Measurements from ENCODE around the gene ZNF845. TPM values are rescaled to one million over a fixed set of nuclear protein-coding genes. Genes with fewer than 3 reads are reported as not detected.

The ZNF845 gene
- total and polyA plus RNA-seq, 2 experiments from 2014 or later, result 5.5 to 22.1 TPM

DNA sequence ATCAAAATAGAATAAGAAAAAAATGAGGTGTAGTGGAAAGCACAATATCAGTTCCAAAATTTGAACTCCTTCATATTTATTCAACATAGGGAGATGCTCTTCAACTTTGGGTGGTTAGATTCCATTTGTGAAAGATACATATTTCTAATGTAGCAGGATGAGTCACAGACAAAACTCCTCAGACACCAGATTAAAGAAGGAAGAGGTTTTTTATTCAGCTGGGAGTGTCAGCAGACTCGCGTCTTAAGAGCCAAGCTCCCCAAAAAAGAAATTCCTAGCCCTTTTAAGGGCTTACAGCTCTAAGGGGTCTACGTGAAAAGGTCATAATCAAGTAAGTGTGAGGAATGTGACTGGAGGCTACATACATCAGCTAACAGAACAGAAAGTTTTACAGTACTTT lies 54.6 kb downstream of the ZNF845 start:
- TF ChIP-seq, protein P1, sequence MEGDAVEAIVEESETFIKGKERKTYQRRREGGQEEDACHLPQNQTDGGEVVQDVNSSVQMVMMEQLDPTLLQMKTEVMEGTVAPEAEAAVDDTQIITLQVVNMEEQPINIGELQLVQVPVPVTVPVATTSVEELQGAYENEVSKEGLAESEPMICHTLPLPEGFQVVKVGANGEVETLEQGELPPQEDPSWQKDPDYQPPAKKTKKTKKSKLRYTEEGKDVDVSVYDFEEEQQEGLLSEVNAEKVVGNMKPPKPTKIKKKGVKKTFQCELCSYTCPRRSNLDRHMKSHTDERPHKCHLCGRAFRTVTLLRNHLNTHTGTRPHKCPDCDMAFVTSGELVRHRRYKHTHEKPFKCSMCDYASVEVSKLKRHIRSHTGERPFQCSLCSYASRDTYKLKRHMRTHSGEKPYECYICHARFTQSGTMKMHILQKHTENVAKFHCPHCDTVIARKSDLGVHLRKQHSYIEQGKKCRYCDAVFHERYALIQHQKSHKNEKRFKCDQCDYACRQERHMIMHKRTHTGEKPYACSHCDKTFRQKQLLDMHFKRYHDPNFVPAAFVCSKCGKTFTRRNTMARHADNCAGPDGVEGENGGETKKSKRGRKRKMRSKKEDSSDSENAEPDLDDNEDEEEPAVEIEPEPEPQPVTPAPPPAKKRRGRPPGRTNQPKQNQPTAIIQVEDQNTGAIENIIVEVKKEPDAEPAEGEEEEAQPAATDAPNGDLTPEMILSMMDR (conservative IDR thresholded peaks at IDR 0.05; ENCODE audit: low read depth in 2 of 2), result no peak
- TF ChIP-seq, protein P2, sequence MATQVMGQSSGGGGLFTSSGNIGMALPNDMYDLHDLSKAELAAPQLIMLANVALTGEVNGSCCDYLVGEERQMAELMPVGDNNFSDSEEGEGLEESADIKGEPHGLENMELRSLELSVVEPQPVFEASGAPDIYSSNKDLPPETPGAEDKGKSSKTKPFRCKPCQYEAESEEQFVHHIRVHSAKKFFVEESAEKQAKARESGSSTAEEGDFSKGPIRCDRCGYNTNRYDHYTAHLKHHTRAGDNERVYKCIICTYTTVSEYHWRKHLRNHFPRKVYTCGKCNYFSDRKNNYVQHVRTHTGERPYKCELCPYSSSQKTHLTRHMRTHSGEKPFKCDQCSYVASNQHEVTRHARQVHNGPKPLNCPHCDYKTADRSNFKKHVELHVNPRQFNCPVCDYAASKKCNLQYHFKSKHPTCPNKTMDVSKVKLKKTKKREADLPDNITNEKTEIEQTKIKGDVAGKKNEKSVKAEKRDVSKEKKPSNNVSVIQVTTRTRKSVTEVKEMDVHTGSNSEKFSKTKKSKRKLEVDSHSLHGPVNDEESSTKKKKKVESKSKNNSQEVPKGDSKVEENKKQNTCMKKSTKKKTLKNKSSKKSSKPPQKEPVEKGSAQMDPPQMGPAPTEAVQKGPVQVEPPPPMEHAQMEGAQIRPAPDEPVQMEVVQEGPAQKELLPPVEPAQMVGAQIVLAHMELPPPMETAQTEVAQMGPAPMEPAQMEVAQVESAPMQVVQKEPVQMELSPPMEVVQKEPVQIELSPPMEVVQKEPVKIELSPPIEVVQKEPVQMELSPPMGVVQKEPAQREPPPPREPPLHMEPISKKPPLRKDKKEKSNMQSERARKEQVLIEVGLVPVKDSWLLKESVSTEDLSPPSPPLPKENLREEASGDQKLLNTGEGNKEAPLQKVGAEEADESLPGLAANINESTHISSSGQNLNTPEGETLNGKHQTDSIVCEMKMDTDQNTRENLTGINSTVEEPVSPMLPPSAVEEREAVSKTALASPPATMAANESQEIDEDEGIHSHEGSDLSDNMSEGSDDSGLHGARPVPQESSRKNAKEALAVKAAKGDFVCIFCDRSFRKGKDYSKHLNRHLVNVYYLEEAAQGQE (IDR thresholded peaks at IDR 0.05; ENCODE audit: unreplicated experiment), result no peak
- no peak for TF ChIP-seq ZNF114 (CRISPR knock-in tag; IDR thresholded peaks at IDR 0.05)
- TF ChIP-seq, protein P3, sequence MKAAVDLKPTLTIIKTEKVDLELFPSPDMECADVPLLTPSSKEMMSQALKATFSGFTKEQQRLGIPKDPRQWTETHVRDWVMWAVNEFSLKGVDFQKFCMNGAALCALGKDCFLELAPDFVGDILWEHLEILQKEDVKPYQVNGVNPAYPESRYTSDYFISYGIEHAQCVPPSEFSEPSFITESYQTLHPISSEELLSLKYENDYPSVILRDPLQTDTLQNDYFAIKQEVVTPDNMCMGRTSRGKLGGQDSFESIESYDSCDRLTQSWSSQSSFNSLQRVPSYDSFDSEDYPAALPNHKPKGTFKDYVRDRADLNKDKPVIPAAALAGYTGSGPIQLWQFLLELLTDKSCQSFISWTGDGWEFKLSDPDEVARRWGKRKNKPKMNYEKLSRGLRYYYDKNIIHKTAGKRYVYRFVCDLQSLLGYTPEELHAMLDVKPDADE (IDR thresholded peaks at IDR 0.05), result no peak
- TF ChIP-seq EZH2 (IDR thresholded peaks at IDR 0.05; ENCODE audit: low read depth, unreplicated experiment), result no peak
- TF ChIP-seq NANOG (IDR thresholded peaks at IDR 0.05; ENCODE audit: borderline replicate concordance), result no peak
- TF ChIP-seq STAT1 (IDR thresholded peaks at IDR 0.05; ENCODE audit: unreplicated experiment), result no peak
- TF ChIP-seq, protein P4, sequence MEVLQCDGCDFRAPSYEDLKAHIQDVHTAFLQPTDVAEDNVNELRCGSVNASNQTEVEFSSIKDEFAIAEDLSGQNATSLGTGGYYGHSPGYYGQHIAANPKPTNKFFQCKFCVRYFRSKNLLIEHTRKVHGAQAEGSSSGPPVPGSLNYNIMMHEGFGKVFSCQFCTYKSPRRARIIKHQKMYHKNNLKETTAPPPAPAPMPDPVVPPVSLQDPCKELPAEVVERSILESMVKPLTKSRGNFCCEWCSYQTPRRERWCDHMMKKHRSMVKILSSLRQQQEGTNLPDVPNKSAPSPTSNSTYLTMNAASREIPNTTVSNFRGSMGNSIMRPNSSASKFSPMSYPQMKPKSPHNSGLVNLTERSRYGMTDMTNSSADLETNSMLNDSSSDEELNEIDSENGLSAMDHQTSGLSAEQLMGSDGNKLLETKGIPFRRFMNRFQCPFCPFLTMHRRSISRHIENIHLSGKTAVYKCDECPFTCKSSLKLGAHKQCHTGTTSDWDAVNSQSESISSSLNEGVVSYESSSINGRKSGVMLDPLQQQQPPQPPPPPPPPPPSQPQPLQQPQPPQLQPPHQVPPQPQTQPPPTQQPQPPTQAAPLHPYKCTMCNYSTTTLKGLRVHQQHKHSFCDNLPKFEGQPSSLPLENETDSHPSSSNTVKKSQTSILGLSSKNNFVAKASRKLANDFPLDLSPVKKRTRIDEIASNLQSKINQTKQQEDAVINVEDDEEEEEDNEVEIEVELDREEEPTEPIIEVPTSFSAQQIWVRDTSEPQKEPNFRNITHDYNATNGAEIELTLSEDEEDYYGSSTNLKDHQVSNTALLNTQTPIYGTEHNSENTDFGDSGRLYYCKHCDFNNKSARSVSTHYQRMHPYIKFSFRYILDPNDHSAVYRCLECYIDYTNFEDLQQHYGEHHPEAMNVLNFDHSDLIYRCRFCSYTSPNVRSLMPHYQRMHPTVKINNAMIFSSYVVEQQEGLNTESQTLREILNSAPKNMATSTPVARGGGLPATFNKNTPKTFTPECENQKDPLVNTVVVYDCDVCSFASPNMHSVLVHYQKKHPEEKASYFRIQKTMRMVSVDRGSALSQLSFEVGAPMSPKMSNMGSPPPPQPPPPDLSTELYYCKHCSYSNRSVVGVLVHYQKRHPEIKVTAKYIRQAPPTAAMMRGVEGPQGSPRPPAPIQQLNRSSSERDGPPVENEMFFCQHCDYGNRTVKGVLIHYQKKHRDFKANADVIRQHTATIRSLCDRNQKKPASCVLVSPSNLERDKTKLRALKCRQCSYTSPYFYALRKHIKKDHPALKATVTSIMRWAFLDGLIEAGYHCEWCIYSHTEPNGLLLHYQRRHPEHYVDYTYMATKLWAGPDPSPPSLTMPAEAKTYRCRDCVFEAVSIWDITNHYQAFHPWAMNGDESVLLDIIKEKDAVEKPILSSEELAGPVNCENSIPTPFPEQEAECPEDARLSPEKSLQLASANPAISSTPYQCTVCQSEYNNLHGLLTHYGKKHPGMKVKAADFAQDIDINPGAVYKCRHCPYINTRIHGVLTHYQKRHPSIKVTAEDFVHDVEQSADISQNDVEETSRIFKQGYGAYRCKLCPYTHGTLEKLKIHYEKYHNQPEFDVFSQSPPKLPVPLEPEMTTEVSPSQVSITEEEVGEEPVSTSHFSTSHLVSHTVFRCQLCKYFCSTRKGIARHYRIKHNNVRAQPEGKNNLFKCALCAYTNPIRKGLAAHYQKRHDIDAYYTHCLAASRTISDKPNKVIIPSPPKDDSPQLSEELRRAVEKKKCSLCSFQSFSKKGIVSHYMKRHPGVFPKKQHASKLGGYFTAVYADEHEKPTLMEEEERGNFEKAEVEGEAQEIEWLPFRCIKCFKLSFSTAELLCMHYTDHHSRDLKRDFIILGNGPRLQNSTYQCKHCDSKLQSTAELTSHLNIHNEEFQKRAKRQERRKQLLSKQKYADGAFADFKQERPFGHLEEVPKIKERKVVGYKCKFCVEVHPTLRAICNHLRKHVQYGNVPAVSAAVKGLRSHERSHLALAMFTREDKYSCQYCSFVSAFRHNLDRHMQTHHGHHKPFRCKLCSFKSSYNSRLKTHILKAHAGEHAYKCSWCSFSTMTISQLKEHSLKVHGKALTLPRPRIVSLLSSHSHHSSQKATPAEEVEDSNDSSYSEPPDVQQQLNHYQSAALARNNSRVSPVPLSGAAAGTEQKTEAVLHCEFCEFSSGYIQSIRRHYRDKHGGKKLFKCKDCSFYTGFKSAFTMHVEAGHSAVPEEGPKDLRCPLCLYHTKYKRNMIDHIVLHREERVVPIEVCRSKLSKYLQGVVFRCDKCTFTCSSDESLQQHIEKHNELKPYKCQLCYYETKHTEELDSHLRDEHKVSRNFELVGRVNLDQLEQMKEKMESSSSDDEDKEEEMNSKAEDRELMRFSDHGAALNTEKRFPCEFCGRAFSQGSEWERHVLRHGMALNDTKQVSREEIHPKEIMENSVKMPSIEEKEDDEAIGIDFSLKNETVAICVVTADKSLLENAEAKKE (CRISPR knock-in tag; IDR thresholded peaks at IDR 0.05), result no peak
- Histone ChIP-seq H3K9me2 (ENCODE audit: insufficient read depth) (peaks cover 3% of the 10 kb centered on the region; the same call in 1 of the 2 replicates), H3K27me3 (ENCODE audit: insufficient read depth) (no peaks in the 10 kb centered on the region), H3K36me3 (ENCODE audit: insufficient read depth) (peaks cover 26% of the 10 kb centered on the region), H3K79me2 (replicated peaks; ENCODE audit: insufficient read depth) (no peaks in the 10 kb centered on the region; the same call in 1 of the 2 replicates), H2AFZ (no peak overlapping the region), H3K4me3 (no peak overlapping the region), H3K4me1 (ENCODE audit: insufficient read depth) (peaks cover 24% of the 10 kb centered on the region), H3F3A (replicated peaks; ENCODE audit: low read depth) (peaks cover 7% of the 10 kb centered on the region), H3K4me2 (no peak overlapping the region), H3K27ac (ENCODE audit: low read depth) (no peak overlapping the region), H4K20me1 (replicated peaks; ENCODE audit: insufficient read depth) (no peaks in the 10 kb centered on the region; the same call in 1 of the 2 replicates)
- ATAC-seq, result no peak
- H3K36me3 Mint-ChIP-seq (ENCODE audit: low read depth), result peaks cover 41% of the 10 kb centered on the region
- H3K4me1 Mint-ChIP-seq, result peaks cover 6% of the 10 kb centered on the region
- DNase-seq (ENCODE audit: low spot score), result no peak
- peaks cover 8% of the 10 kb centered on the region for H3K27me3 Mint-ChIP-seq (ENCODE audit: insufficient read depth, low read depth, poor library complexity)
- H3K9me3 Mint-ChIP-seq, result peaks cover 22% of the 10 kb centered on the region
- no peak overlapping the region for H3K27ac Mint-ChIP-seq
- H3K4me3 Mint-ChIP-seq, result no peak overlapping the region

Measured in GM23338 (cell line).